Astrocyte (in vitro differentiated cells and primary cell): ENCODE measurements around the gene BBS7. TPM values are rescaled to one million over a fixed set of nuclear protein-coding genes. Genes with fewer than 3 reads are reported as not detected.

Experiments
- DNase-seq: peaks from one replicate; pipeline ENCODE4 v3.0.0-alpha.2; 2010; ENCODE audit warnings: low read depth
- FAIRE-seq: peaks from 2 replicates; lab custom pipeline; 2011; peaks lifted over from hg19 to GRCh38; lab: Jason Lieb, UNC
- H2AFZ ChIP-seq: 2 replicates; pipeline ENCODE4 v1.6.0; 2012; ENCODE audit warnings: low read depth, low read length, inconsistent platforms
- H3K27ac ChIP-seq: 2 replicates; pipeline ENCODE4 v1.5.1; 2011; ENCODE audit warnings: low read depth, low read length, inconsistent platforms
- H3K27me3 ChIP-seq: 2 replicates; pipeline ENCODE4 v1.6.0; 2011; ENCODE audit warnings: low read length, inconsistent platforms; ENCODE audit not compliant: insufficient read depth
- H3K36me3 ChIP-seq: 2 replicates; pipeline ENCODE4 v1.5.1; 2011; ENCODE audit warnings: low read length, inconsistent platforms; ENCODE audit not compliant: insufficient read depth
- H3K4me1 ChIP-seq: 2 replicates; pipeline ENCODE4 v1.5.1; 2011; ENCODE audit warnings: low read length, inconsistent platforms; ENCODE audit not compliant: insufficient read depth
- H3K4me2 ChIP-seq: 2 replicates; pipeline ENCODE4 v1.6.0; 2012; ENCODE audit warnings: low read length, inconsistent platforms
- H3K4me3 ChIP-seq: 2 replicates; pipeline ENCODE4 v1.5.1; 2011; ENCODE audit warnings: low read depth, mild to moderate bottlenecking, low read length, inconsistent platforms; ENCODE audit not compliant: insufficient read depth
- H3K79me2 ChIP-seq: 2 replicates; pipeline ENCODE4 v1.6.0; 2012; ENCODE audit warnings: mild to moderate bottlenecking, low read length, inconsistent platforms; ENCODE audit not compliant: insufficient read depth
- H3K9ac ChIP-seq: 2 replicates; pipeline ENCODE4 v1.6.0; 2012; ENCODE audit warnings: mild to moderate bottlenecking, low read length, inconsistent platforms
- H3K9me3 ChIP-seq: 2 replicates; pipeline ENCODE4 v1.5.1; 2012; ENCODE audit warnings: low read depth, mild to moderate bottlenecking, low read length, inconsistent platforms; ENCODE audit not compliant: insufficient read depth
- H4K20me1 ChIP-seq: 2 replicates; pipeline ENCODE4 v1.6.0; 2012; ENCODE audit warnings: low read length, inconsistent platforms; ENCODE audit not compliant: insufficient read depth
- H3K27ac Mint-ChIP-seq: one replicate; pipeline ENCODE4 v1.8.0; 2021; ENCODE audit warnings: mild to moderate bottlenecking, mixed read lengths; ENCODE audit not compliant: unreplicated experiment
- H3K27me3 Mint-ChIP-seq: one replicate; pipeline ENCODE4 v1.8.0; 2021; ENCODE audit warnings: low read depth, mixed read lengths; ENCODE audit not compliant: unreplicated experiment
- H3K36me3 Mint-ChIP-seq: one replicate; pipeline ENCODE4 v1.8.0; 2021; ENCODE audit warnings: low read depth, mixed read lengths; ENCODE audit not compliant: unreplicated experiment
- H3K4me1 Mint-ChIP-seq: one replicate; pipeline ENCODE4 v1.8.0; 2021; ENCODE audit warnings: low read depth, mixed read lengths; ENCODE audit not compliant: unreplicated experiment
- H3K4me3 Mint-ChIP-seq: one replicate; pipeline ENCODE4 v1.8.0; 2021; ENCODE audit warnings: mild to moderate bottlenecking, moderate library complexity, mixed read lengths; ENCODE audit not compliant: unreplicated experiment
- H3K9me3 Mint-ChIP-seq: one replicate; pipeline ENCODE4 v1.8.0; 2021; ENCODE audit warnings: mild to moderate bottlenecking, mixed read lengths; ENCODE audit not compliant: unreplicated experiment
- EZH2 ChIP-seq: IDR thresholded peaks from 2 replicates; pipeline ENCODE4 v1.6.1; 2012; ENCODE audit warnings: mild to moderate bottlenecking, low read length, inconsistent platforms; ENCODE audit not compliant: insufficient read depth
- total RNA-seq: library from RNA; stranded (reverse); gene quantifications from 2 replicates; pipeline ENCODE4 v1.2.1, GENCODE V29; 2021
- TF ChIP-seq, protein P1 (sequence below): IDR thresholded peaks from 2 replicates; pipeline ENCODE4 v1.5.1; 2011; ENCODE audit warnings: low read depth, mild to moderate bottlenecking, inconsistent platforms, low read length, moderate library complexity; ENCODE audit not compliant: insufficient read depth

Gene BBS7
- total RNA-seq, 1 donor from 2014 or later: 21.0 TPM

DNA sequence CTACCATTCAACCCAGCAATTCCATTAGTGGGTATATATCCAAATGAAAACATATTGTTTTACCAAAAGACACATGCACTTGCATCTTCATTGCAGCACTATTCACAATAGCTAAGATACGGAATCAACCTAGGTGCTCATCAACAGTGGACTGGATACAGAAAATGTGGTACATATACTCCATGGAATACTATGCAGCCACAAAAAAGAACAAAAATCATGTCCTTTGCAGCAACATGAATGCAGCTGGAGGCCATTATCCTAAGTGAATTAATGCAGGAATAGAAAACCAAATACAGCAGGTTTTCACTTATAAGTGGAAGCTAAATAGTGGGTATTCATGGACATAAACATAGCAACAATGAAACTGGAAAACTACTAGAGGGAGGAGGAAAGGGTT lies 38.1 kb upstream of the BBS7 start:
- H3K36me3 Mint-ChIP-seq: no peaks in the 10 kb centered on the region
- H3K79me2 ChIP-seq: no peaks in the 10 kb centered on the region
- no peaks in the 10 kb centered on the region for H3K27me3 ChIP-seq
- no peak overlapping the region for H3K4me2 ChIP-seq
- no peak overlapping the region for H3K4me3 Mint-ChIP-seq
- H4K20me1 ChIP-seq: no peaks in the 10 kb centered on the region
- H3K4me1 Mint-ChIP-seq: no peaks in the 10 kb centered on the region
- H3K27ac Mint-ChIP-seq: no peak overlapping the region
- no peak overlapping the region for H3K27ac ChIP-seq
- no peak for TF ChIP-seq EZH2
- TF ChIP-seq, protein P1, sequence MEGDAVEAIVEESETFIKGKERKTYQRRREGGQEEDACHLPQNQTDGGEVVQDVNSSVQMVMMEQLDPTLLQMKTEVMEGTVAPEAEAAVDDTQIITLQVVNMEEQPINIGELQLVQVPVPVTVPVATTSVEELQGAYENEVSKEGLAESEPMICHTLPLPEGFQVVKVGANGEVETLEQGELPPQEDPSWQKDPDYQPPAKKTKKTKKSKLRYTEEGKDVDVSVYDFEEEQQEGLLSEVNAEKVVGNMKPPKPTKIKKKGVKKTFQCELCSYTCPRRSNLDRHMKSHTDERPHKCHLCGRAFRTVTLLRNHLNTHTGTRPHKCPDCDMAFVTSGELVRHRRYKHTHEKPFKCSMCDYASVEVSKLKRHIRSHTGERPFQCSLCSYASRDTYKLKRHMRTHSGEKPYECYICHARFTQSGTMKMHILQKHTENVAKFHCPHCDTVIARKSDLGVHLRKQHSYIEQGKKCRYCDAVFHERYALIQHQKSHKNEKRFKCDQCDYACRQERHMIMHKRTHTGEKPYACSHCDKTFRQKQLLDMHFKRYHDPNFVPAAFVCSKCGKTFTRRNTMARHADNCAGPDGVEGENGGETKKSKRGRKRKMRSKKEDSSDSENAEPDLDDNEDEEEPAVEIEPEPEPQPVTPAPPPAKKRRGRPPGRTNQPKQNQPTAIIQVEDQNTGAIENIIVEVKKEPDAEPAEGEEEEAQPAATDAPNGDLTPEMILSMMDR: no peak
- DNase-seq (no peak), FAIRE-seq (no peak)
- no peak overlapping the region for H3K9ac ChIP-seq
- H3K9me3 ChIP-seq: no peaks in the 10 kb centered on the region
- no peaks in the 10 kb centered on the region for H3K9me3 Mint-ChIP-seq
- H3K4me3 ChIP-seq: no peak overlapping the region
- no peak overlapping the region for H2AFZ ChIP-seq
- H3K36me3 ChIP-seq: no peaks in the 10 kb centered on the region
- no peaks in the 10 kb centered on the region for H3K4me1 ChIP-seq
- no peaks in the 10 kb centered on the region for H3K27me3 Mint-ChIP-seq

DNA sequence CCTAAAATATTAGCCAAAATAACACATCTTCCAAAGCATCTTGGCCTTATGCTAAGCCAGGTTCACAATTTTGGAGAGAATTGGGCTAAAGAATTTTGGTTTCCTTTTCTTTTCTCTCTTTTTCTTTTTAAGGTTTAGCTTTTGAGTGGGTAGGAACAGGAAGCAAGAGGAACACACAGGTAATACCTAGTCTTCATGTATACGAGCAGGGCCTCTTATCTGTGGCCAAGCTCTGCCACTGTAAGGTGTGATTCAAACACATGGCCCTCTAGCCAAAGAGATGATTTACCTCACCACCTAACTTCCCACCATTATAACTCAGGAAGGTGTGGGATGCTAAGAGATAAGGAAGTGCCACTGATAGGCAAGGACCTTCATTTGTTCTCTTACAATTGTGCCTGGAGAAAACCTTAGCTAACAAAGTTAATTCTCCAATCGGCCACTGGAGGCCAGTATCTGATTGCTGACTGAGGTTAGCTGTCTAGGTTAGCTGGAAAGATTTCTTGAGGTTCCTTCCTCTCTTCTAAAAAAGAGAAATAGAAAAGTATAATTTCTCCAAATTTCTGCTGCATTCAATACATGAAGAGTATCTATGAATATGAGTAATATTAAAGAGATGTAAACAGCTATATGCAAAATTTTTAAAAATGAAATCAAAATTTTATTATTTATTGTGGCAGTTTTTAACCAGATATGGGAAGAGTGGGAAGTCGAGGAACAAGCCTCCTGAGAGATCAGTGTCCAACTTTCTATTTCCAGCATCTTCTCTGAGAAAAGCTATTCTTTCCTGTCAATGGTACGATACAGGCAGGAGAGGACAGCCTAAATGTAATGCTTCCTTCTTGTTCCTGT lies 30.1 kb upstream of the BBS7 start:
- DNase-seq: peak; percentile 18
- TF ChIP-seq, protein P1: peak; percentile 85
- TF ChIP-seq EZH2: no peak

DNA sequence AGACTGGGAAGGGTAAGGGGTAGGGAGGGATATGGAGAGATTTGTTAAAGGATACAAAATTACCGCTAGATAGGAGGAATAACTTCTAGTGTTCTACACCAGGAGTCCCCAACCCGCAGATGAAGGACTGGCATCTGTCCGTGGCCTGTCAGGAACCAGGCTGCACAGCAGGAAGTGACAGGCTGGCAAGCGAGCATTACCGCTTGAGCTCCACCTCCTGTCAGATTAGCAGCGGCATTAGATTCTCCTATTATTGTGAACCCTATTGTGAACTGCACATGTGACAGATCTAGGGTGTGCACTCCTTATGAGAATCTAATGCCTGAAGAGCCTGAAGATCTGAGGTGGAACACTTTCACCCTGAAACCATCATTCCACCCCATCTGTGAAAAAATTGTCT lies 27.9 kb upstream of the BBS7 start:
- Mint-ChIP-seq H3K27me3 (peaks cover 5% of the 10 kb centered on the region), H3K9me3 (no peaks in the 10 kb centered on the region), H3K36me3 (no peaks in the 10 kb centered on the region), H3K27ac (no peak overlapping the region), H3K4me1 (no peaks in the 10 kb centered on the region), H3K4me3 (no peak overlapping the region)
- TF ChIP-seq EZH2: no peak
- TF ChIP-seq, protein P1: no peak
- DNase-seq (no peak), FAIRE-seq (no peak)
- Histone ChIP-seq H3K9me3 (no peaks in the 10 kb centered on the region), H3K79me2 (no peaks in the 10 kb centered on the region), H3K4me1 (no peaks in the 10 kb centered on the region), H3K9ac (no peak overlapping the region), H3K27me3 (no peaks in the 10 kb centered on the region), H3K4me3 (no peak overlapping the region), H3K4me2 (no peak overlapping the region), H2AFZ (peak overlapping the region; percentile 61), H3K27ac (no peak overlapping the region), H4K20me1 (no peaks in the 10 kb centered on the region), H3K36me3 (no peaks in the 10 kb centered on the region)

More for the DNA sequence above, 30.1 kb upstream of the BBS7 start:
- Histone ChIP-seq H3K4me2 (no peak overlapping the region), H3K9me3 (no peaks in the 10 kb centered on the region), H3K9ac (no peak overlapping the region), H4K20me1 (no peaks in the 10 kb centered on the region), H3K79me2 (no peaks in the 10 kb centered on the region), H3K27ac (no peak overlapping the region), H2AFZ (no peak overlapping the region), H3K4me1 (no peaks in the 10 kb centered on the region), H3K36me3 (no peaks in the 10 kb centered on the region), H3K4me3 (no peak overlapping the region), H3K27me3 (no peaks in the 10 kb centered on the region)
- peak; percentile 76 for FAIRE-seq
- Mint-ChIP-seq H3K9me3 (no peaks in the 10 kb centered on the region), H3K36me3 (no peaks in the 10 kb centered on the region), H3K4me1 (no peaks in the 10 kb centered on the region), H3K27me3 (peaks cover 5% of the 10 kb centered on the region), H3K27ac (no peak overlapping the region), H3K4me3 (no peak overlapping the region)
